MM.1S (cell line): ENCODE measurements around the gene PRDM5.

Experiments used
- DNase-seq: peaks from one replicate; pipeline ENCODE4 v3.0.0-alpha.2; 2015
- H2AFZ ChIP-seq: fragments of 300-600 bp; sonication (generic); 2 replicates; pipeline ENCODE4 v1.6.0; 2016; ENCODE audit warnings: antibody characterized with exemption, low read length
- H3F3A ChIP-seq: fragments of 300-600 bp; sonication (generic); 2 replicates; pipeline ENCODE4 v1.6.1; 2016; ENCODE audit warnings: mild to moderate bottlenecking, antibody characterized with exemption, low read length, moderate library complexity, mixed read lengths; ENCODE audit not compliant: insufficient read depth
- H3K27ac ChIP-seq: fragments of 300-600 bp; sonication (generic); 2 replicates; pipeline ENCODE4 v1.5.1; 2016; ENCODE audit warnings: mild to moderate bottlenecking, low read length
- H3K27me3 ChIP-seq: fragments of 300-600 bp; sonication (generic); replicated peaks from 2 replicates; pipeline ENCODE4 v1.6.0; 2016; ENCODE audit warnings: low read length; ENCODE audit not compliant: insufficient read depth
- H3K36me3 ChIP-seq: fragments of 300-600 bp; sonication (generic); replicated peaks from 2 replicates; pipeline ENCODE4 v1.6.1; 2016; ENCODE audit warnings: mild to moderate bottlenecking, low read length, mixed read lengths; ENCODE audit not compliant: insufficient read depth
- H3K4me1 ChIP-seq: fragments of 300-600 bp; sonication (generic); 2 replicates; pipeline ENCODE4 v1.6.1; 2016; ENCODE audit warnings: low read length, mixed read lengths
- H3K4me2 ChIP-seq: fragments of 300-600 bp; sonication (generic); 2 replicates; pipeline ENCODE4 v1.6.0; 2016; ENCODE audit warnings: low read depth, low read length
- H3K4me3 ChIP-seq: fragments of 300-600 bp; sonication (generic); 2 replicates; pipeline ENCODE4 v1.5.1; 2016; ENCODE audit warnings: low read length, mixed read lengths
- H3K79me2 ChIP-seq: fragments of 300-600 bp; sonication (generic); 2 replicates; pipeline ENCODE4 v1.6.1; 2016; ENCODE audit warnings: mixed run types, low read length, mixed read lengths
- H3K9ac ChIP-seq: fragments of 300-600 bp; sonication (generic); 2 replicates; pipeline ENCODE4 v1.6.1; 2016; ENCODE audit warnings: low read length, mixed read lengths
- H3K9me2 ChIP-seq: fragments of 300-600 bp; sonication (generic); replicated peaks from 2 replicates; pipeline ENCODE4 v1.6.1; 2016; ENCODE audit warnings: mild to moderate bottlenecking, low read length, mixed read lengths; ENCODE audit not compliant: insufficient read depth
- H3K9me3 ChIP-seq: fragments of 300-600 bp; sonication (generic); replicated peaks from 2 replicates; pipeline ENCODE4 v1.6.1; 2016; ENCODE audit warnings: mild to moderate bottlenecking, low read length, mixed read lengths; ENCODE audit not compliant: insufficient read depth
- H4K20me1 ChIP-seq: fragments of 300-600 bp; sonication (generic); 2 replicates; pipeline ENCODE4 v1.6.1; 2016; ENCODE audit warnings: mild to moderate bottlenecking, low read length, moderate library complexity, mixed read lengths; ENCODE audit not compliant: insufficient read depth
- EZH2 ChIP-seq: fragments of 300-600 bp; sonication (generic); optimal IDR thresholded peaks from 2 replicates; pipeline ENCODE3; 2017; ENCODE audit warnings: low read depth, mild to moderate bottlenecking, antibody characterized with exemption, low read length, mixed read lengths
- EZH2phosphoT487 ChIP-seq: fragments of 300-600 bp; sonication (generic); IDR thresholded peaks from 2 replicates; pipeline ENCODE4 v1.6.1; 2018; ENCODE audit warnings: antibody characterized with exemption, low read length
- TF ChIP-seq, protein P1 (sequence below): fragments of 300-600 bp; sonication (generic); IDR thresholded peaks from 2 replicates; pipeline ENCODE4 v1.5.1; 2016; ENCODE audit warnings: antibody characterized with exemption, low read length, mixed read lengths

The PRDM5 gene

DNA sequence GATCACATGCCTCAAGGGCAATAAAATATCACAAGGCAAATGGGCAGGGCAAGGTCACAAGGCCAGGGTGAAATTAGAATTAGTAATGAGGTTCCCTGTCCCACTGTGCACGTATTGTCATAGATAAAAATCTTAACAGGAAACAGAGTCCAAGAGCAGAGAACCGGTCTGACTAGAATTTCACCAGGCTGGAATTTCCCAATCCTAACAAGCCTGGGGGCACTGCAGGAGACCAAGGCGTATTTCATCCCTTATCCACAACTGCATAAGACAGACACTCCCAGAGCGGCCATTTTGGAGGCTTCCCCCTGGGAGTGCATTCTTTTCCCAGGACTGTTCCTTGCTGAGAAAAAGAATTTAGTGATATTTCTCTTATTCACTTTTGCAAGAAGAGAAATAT, 25.9 kb upstream of the PRDM5 start:
- H3K4me2 ChIP-seq: no peak overlapping the region
- H3K9me2 ChIP-seq: no peaks in the 10 kb centered on the region
- no peaks in the 10 kb centered on the region for H3K79me2 ChIP-seq
- no peaks in the 10 kb centered on the region for H3K27me3 ChIP-seq
- no peaks in the 10 kb centered on the region for H3K9me3 ChIP-seq
- no peaks in the 10 kb centered on the region for H3F3A ChIP-seq
- H3K36me3 ChIP-seq: no peaks in the 10 kb centered on the region
- H3K4me3 ChIP-seq: no peak overlapping the region
- H3K9ac ChIP-seq: no peak overlapping the region
- H2AFZ ChIP-seq: no peak overlapping the region
- no peaks in the 10 kb centered on the region for H4K20me1 ChIP-seq
- TF ChIP-seq EZH2phosphoT487: no peak
- no peak for TF ChIP-seq EZH2
- TF ChIP-seq, protein P1, sequence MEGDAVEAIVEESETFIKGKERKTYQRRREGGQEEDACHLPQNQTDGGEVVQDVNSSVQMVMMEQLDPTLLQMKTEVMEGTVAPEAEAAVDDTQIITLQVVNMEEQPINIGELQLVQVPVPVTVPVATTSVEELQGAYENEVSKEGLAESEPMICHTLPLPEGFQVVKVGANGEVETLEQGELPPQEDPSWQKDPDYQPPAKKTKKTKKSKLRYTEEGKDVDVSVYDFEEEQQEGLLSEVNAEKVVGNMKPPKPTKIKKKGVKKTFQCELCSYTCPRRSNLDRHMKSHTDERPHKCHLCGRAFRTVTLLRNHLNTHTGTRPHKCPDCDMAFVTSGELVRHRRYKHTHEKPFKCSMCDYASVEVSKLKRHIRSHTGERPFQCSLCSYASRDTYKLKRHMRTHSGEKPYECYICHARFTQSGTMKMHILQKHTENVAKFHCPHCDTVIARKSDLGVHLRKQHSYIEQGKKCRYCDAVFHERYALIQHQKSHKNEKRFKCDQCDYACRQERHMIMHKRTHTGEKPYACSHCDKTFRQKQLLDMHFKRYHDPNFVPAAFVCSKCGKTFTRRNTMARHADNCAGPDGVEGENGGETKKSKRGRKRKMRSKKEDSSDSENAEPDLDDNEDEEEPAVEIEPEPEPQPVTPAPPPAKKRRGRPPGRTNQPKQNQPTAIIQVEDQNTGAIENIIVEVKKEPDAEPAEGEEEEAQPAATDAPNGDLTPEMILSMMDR: no peak
- DNase-seq: no peak
- no peak overlapping the region for H3K27ac ChIP-seq
- no peaks in the 10 kb centered on the region for H3K4me1 ChIP-seq

DNA sequence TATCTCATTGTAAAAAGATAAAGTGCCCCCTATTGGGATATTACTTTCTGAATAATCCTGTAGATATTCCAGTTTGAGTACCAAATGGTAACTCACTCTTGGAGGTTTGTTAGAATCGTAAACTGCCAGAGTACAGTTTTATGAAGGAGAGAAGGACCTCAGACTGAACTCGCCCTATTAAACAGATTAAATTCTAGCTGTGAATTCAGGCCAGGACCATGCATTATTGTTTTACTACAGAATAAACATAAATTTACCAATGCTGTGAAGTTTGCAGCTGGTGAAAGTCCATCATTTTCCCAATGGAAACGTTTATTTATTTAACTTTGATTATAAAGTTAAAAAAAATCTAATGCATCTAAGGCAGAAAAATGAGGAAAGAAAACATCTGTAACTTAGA, 20.2 kb upstream of the PRDM5 start:
- TF ChIP-seq, protein P1: no peak
- no peaks in the 10 kb centered on the region for H3K79me2 ChIP-seq

DNA sequence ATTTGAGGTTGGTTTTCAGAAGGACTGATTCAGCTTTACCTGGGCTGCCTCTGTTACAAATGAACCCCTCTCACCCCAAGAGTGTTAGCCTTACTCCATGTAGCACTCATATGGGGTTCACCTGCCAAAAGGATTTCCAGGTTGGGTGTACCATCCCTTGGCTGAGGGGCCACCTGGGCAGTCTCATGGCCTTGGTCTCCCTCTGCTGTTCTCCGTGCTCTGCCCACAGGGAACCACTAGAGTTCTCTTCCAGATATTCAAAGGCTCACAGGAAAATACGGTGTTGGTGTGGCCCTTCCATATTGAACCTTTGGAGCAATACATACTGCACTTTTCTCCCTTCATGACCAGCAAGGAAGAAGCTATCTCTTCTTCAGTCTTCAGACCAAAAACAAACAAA, 18.0 kb upstream of the PRDM5 start:
- TF ChIP-seq, protein P1: no peak
- TF ChIP-seq EZH2phosphoT487: no peak
- no peaks in the 10 kb centered on the region for H4K20me1 ChIP-seq
- no peak overlapping the region for H3K27ac ChIP-seq
- no peak overlapping the region for H3K4me2 ChIP-seq
- H3K36me3 ChIP-seq: no peaks in the 10 kb centered on the region
- H3K79me2 ChIP-seq: no peaks in the 10 kb centered on the region
- no peaks in the 10 kb centered on the region for H3K9me2 ChIP-seq
- no peaks in the 10 kb centered on the region for H3F3A ChIP-seq
- DNase-seq: no peak
- H3K27me3 ChIP-seq: no peaks in the 10 kb centered on the region
- H3K9ac ChIP-seq: no peak overlapping the region
- H2AFZ ChIP-seq: no peak overlapping the region
- no peak overlapping the region for H3K4me3 ChIP-seq
- no peaks in the 10 kb centered on the region for H3K9me3 ChIP-seq
- no peaks in the 10 kb centered on the region for H3K4me1 ChIP-seq

More for the DNA sequence above, 20.2 kb upstream of the PRDM5 start:
- Histone ChIP-seq H4K20me1 (no peaks in the 10 kb centered on the region), H3K9me3 (no peaks in the 10 kb centered on the region), H3F3A (no peaks in the 10 kb centered on the region), H3K27ac (no peak overlapping the region), H2AFZ (no peak overlapping the region), H3K4me1 (no peaks in the 10 kb centered on the region), H3K9me2 (no peaks in the 10 kb centered on the region), H3K9ac (no peak overlapping the region), H3K36me3 (no peaks in the 10 kb centered on the region), H3K4me3 (no peak overlapping the region), H3K27me3 (no peaks in the 10 kb centered on the region), H3K4me2 (no peak overlapping the region)
- DNase-seq: no peak

DNA sequence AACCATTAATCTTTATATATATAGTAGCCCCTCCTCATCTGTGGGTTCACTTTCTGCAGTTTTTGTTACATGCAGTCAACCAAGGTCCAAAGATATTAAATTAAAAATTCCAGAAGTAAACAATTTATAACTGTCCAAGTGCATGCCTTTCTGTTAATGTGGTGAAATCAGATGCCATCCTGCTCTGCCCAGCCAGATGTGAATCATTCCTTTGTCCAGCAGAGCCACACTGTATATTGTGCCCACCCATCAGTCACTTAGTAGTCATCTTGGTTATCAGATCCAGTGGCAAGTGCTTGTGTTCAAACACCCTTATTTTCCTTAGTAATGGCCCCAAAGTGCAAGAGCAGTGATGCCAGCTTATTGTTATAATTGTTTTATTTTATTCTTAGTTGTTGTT, 17.2 kb upstream of the PRDM5 start:
- H3K9ac ChIP-seq: no peak overlapping the region
- H2AFZ ChIP-seq: no peak overlapping the region
- H3K27ac ChIP-seq: no peak overlapping the region
- H3K4me3 ChIP-seq: no peak overlapping the region
- H3K36me3 ChIP-seq: no peaks in the 10 kb centered on the region
- no peaks in the 10 kb centered on the region for H3K9me3 ChIP-seq
- H3K27me3 ChIP-seq: no peaks in the 10 kb centered on the region
- H3F3A ChIP-seq: no peaks in the 10 kb centered on the region
- no peaks in the 10 kb centered on the region for H3K9me2 ChIP-seq
- no peaks in the 10 kb centered on the region for H3K79me2 ChIP-seq
- no peaks in the 10 kb centered on the region for H3K4me1 ChIP-seq
- no peak for DNase-seq
- TF ChIP-seq, protein P1: no peak
- TF ChIP-seq EZH2 (no peak), EZH2phosphoT487 (no peak)
- H4K20me1 ChIP-seq: no peaks in the 10 kb centered on the region
- no peak overlapping the region for H3K4me2 ChIP-seq
